HG03196 (cell line): ENCODE data around the gene NDUFA3.

ENCODE experiments used
- ATAC-seq: cut with Tn5 transposase; IDR thresholded peaks from one replicate; pipeline ENCODE4 v1.9.1; 2021; ENCODE audit not compliant: unreplicated experiment

The NDUFA3 gene

DNA sequence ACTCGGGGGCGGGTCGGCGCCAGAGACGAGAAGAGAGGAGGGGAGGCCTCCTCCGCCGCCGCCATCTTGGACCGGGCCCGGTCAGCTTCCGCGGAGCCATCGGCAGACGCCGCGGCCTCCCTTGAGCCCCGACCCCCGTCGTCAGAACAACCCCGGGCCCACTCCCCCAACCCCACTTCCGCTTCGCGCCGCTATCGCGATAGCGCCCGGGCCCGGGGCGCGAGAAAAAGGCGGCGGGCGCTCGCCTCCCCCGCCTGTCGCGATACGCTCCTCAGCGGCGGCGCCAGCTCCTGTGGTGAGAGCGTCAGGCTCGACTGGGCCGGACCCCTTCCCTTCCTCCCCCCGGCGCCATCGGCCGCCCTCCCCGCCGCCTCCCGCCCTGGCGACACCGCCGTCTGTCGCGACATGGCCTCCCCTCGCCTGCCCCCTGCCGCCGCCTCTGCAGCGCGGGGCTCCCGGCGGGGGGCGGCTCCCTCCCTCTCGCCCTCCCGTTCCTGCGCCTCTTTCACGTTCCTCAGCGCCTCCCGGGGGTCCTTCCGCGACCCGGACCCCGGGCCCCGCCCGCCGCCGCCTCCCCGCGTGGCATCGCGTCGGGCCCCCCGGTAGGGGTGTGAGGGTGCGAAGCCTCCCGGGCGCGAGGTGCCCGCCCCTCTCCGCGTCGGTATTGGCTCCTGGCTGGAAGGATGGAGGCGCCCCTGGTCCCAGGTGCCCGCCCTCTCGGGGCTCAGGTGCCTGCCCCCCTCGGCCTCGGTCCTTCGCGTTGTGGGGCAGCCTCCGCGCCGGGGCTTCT is 35.2 kb downstream of the NDUFA3 start, which contains the start of gene CNOT3:
TSS of gene CNOT3 (plus strand) at position 64 of the 790 bp plus-strand sequence. CDS start 5,217 bp downstream, outside the sequence.
- ATAC-seq = no peak

DNA sequence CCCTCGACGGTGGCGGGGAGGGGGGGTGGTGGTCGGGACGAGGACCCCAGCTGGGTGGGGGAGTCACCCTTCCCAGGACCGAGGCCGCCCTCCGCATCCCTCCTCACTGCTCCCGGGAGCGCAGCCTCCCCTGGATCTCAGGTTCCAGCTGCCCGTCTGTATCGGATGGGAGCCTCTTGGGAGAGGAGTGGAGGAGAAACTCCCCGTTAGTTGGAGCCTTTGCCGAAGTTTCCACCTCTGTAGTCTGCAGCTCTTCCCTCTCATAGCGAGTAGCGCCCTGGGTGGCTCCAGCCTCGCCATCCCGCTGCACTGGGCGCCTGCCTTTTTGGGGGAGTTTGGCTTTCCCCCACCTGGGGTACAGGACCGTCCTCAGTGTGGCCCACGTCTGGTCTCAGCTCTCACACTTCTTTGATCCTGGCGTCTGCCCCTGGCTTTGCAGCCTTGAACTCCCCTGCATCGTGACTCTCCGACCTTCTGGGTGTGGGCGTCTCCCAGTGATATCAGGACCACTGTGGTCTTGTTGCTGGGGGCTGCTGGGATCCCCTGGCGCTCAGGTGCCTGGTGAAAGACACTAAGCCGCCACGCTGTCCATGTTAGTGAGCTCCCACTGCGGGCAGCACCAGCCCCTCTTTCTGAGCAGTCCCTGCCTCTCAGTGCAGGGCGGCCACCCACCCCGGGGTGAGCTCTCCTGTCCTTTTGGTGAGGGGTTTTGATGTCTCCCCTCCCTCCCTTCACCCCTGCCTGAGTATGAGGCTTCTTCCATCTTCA is 36.0 kb downstream of the NDUFA3 start:
- no peak for ATAC-seq

DNA sequence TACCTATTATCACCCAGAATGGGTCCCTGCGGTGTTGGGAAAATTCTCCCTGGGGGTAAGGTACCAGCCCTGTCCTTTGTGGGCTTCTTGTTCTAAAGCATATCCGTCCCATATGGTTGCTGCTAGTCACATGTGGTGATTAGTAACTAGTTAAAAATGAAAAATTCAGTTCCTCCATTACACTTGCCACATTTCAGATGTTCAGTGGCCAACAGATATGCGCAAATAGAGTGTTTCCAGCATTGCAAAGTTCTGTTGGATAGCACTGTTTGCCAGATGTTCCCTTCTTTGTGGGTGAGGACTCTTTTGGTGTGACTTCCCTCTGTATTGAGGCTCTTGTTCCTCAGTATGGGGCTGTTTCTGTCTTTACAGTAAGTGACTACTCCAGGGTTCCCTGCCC is 38.7 kb downstream of the NDUFA3 start:
- no peak for ATAC-seq

GRCh38 chr19:54142166-54142780 is 39.6 kb downstream of the NDUFA3 start:
- no peak for ATAC-seq

DNA sequence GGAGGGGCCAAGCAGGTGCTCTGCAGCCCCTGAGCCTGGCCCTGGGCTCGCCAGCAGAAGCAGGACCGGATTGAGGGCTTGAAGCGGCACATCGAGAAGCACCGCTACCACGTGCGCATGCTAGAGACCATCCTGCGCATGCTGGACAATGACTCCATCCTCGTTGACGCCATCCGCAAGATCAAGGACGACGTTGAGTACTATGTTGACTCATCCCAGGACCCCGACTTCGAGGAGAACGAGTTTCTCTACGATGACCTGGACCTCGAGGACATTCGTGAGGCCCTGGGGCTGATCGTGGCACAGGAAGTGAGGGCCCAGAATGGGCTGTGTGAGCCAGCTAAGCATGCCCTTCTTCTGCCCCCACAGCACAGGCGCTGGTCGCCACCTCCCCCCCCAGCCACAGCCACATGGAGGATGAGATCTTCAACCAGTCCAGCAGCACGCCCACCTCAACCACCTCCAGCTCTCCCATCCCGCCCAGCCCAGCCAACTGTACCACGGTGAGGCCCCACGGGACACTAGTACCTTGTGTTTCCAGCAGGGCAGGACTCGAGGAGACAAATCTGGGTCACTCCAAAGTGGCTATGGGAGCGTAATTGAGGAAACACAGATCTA is 43.0 kb downstream of the NDUFA3 start:
- ATAC-seq = no peak

DNA sequence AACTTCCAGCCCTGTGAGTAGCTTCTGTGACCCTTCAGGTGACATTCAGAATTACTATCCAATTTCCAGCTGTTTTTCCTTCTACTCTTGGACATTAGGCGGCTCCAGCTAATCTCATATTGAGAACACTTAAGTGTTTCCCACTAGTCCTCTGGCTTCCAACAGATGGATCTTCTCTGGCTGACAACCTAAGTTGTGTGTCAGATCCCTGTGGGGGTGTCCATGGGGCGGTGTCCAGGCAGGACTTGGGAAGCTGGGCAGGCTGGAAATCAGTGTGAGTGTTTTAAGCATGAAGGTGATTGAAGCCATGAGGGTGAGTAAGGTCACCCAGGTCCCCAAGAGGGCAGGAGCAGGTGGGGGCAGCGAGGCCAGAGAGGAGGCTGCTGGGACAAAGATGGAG is 45.0 kb downstream of the NDUFA3 start:
- ATAC-seq = no peak

- ATAC-seq = no peak
Observed at GRCh38 chr19:54148158-54148557, 45.5 kb downstream of the NDUFA3 start.

GRCh38 chr19:54149021-54149812 is 46.6 kb downstream of the NDUFA3 start:
- no peak for ATAC-seq

DNA sequence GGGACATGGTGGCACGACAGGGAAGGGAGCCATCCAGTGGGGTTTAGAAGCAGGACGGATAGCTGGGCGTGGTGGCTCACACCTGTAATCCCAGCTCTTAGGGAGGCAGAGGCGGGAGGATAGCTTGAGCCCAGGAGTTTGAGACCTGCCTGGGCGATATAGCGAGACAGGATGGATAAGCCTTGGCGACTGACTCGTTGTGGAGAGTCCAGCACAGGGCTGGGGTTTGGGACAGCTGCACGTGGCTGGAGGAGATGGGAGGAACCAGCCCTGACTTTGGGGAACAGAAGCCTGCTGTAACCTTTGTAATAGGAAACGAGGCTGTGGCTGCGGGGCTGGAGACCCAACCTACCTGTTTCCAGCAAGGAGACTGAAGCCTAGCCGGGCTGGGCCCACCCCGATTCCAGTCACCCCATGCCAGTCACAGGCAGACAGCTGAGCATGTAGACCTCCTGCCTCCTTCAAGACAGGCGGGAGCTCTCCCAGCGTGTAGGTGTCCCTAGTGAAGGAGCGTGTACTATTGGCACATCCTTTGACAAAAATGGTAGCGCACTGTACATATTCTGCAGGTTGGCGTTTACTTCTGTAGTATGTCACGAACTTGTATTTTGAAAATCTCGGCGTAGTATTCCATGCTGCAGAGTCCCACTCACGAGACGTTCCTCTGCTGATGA is 48.8 kb downstream of the NDUFA3 start:
- ATAC-seq = no peak

GRCh38 chr19:54152267-54152666 is 49.6 kb downstream of the NDUFA3 start:
- no peak for ATAC-seq

DNA sequence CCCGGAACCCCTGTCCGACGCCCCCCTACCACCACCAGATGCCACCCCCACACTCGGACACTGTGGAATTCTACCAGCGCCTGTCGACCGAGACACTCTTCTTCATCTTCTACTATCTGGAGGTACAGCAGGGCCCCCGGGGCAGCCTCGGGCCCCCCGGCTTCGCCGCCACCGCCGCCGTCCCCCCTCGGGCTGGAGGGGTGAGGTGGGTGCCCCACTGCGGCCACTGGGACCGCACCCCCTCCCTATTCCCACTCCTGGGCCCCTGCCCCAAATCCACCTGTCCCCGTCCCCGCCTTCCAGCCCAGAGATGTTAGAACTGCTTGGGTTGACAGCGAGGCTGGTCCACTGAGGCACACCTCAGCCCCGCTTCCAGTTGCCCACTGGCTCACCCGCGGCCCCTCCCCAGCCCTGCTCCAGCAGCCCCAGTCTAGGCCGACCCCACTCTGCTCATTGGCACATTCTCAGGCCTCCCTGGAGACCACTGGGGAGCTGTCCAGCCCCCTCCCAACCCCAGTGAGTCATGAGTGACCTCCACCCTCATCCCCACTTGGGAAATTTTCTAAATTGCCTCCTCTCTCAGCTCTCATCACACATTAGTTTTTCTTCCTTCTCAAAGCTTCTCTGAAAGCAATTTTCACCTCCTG is 50.3 kb downstream of the NDUFA3 start:
- ATAC-seq = no peak

DNA sequence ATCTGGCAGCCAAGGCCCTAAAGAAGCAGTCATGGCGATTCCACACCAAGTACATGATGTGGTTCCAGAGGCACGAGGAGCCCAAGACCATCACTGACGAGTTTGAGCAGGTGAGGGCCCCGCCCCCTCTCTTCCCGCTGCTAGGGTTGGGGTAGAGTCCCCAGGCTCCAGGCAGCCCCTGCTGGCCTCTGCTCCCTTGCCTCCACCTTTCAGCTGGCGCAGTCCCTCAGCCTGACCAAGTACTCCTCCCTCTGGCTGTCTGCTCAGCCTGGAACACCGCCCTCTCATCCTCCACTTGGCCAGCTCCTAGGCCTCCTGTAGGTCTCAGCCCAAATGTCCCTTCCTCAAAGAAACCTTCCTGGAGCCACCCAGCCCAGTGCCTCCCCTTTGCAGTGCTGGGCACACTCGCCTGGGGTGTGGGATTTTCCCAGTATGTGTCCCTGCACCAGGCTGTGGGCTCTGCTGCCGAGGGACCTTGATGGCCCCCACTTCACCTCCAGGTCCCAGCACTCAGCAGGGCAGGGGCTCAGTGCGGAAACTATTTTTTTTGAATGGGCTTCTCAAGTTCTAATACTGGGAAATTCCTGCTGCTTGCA is 51.2 kb downstream of the NDUFA3 start:
- ATAC-seq = no peak

DNA sequence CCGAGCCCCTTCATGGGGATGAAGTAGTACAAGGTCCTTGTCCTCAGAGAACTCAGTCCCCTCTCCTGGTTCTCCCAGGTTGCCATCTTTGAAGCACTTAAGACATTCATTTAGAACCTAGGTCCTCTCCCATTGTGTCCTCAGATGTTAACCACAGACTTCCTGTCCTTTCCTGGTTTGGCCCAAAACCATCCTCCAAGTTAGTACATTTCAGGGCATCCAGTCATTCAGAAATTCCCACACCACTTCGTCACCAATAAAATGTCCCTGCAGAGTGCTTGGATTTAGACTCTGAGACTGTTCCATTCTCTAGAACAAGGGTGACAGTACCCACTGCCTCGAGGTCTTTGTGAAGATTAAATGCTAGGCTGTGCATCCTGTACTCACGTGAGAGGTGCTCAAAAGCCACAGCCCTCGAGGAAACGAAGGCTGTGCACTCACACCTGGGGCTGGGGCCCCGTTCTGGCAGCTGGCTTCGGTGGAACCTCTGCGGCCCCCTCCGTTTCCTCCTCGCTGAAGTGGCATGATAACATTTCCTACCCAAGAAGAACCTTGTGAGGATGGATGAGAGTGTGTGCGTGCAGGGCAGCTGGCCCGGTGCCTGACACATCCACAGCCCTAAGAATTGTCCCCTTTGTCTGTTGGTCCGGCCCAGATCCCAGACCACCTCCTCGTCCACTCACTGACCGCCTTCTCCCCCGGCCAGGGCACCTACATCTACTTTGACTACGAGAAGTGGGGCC is 52.1 kb downstream of the NDUFA3 start:
- no peak for ATAC-seq

DNA sequence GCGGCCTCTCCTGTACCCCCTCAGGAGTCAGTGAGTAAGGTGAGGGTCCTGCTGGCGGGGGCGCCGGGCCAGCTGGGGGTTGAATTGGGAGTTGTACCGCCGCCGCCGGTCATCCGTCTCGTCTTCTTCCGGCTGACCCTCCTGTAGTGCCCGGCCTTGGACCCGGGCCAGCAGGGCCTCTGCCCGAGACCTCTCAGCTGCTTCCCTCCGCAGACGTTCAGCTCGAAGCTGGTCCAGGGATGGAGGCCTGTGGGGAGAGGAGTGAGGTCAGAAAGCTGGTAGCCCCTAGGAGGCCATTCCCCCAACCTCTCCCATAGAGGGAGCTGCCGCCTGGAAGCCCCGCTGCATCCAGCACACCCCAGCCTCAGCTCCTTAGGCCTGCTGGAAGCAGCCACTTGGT is 53.0 kb downstream of the NDUFA3 start:
- no peak for ATAC-seq

DNA sequence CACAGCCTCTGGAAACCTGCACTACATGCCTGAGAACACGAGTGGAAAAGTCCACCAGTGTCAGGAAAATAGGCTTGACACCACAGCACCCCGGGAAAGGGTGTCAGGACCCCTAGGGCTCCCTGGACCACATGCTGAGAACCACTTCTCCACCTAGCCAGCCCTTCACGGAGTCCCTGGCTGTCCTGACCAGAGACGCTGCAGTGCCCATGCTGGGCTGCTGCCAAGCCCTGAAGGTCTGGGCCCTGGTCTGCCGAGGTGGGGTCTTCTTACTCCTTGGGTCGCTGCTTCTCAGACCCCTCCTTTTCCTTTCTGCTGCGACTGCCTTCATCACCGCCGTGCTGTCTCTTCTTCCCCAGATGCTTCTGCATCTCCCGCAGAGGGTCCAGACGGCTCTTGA is 53.8 kb downstream of the NDUFA3 start:
- ATAC-seq = no peak

DNA sequence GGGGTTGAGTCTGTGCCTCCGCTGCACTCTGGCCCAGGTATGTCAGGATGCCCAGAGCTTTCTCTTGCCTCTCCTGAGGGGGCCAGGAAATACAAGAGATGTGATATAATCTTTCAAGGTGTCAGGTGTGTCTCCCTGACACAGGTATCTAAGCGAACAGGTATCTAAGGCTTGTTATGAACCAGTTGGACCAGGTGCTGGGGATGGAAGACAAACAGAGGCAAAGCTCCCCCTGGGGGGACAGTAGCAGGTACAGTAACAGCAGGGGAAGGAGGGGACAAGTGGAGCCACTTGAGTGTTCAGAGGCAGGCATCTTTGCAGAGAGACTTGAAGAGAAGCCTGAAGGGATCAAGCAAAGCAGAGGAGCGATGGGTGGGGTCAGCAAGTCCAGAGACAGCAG is 54.3 kb downstream of the NDUFA3 start:
- ATAC-seq = no peak
